NCI-H1417 (cell line): Measurements from ENCODE around the gene LRRC8E.

Experiments used
- DNase-seq, 3 experiments: peaks; one replicate each; lab custom pipeline; 2025; lab: John Stamatoyannopoulos, UW

LRRC8E gene

GRCh38 chr19:7888145-7888825 is at the start of gene LRRC8E:
Gene LRRC8E (plus strand): TSS chr19:7888510. CDS start chr19:7895604, 7,094 bp downstream.
- no peak for DNase-seq

DNA sequence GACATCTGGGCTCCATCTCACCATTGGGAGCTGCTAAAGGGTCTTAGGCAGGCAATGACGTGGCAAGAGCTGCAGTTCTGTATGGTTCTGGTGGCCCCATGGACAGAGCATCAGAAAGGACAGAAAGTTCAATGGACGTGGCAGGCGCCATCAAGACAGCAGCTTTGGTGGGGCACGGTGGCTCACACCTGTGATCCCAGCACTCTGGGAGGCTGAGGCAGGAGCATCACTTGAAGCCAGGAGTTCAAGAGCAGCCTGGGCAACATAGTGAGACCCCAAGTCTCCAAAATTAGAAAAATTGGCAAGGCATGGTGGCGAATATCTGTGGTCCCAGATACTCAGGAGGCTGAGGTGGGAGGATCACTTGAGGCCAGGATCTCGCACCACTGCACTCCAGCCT is 48.8 kb upstream of the LRRC8E start:
- DNase-seq: no peak

DNA sequence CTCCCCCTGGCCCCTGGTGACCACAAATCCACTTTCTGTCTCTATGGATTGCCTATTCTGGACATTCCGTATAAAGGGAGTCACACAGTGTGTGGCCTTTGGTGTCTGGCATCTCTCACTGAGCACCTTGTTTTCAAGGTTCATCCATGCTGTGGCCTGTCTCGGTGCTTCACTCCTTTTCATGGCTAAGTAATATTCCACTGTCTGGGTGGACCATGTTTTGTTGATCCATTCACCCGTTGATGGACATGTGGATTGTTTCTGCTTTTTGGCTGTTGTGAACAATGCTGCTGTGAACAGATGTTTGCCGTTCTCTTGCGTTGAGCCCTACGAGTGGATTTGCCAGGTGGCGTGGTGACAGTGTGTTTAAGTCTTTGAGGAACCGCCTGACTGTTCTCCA is 47.7 kb upstream of the LRRC8E start:
- no peak for DNase-seq

GRCh38 chr19:7841751-7842660 is 46.3 kb upstream of the LRRC8E start:
- no peak for DNase-seq

- no peak for DNase-seq
Observed at GRCh38 chr19:7842661-7843294, 45.5 kb upstream of the LRRC8E start.

- DNase-seq: no peak
Observed at GRCh38 chr19:7843521-7843920, 44.8 kb upstream of the LRRC8E start.

DNA sequence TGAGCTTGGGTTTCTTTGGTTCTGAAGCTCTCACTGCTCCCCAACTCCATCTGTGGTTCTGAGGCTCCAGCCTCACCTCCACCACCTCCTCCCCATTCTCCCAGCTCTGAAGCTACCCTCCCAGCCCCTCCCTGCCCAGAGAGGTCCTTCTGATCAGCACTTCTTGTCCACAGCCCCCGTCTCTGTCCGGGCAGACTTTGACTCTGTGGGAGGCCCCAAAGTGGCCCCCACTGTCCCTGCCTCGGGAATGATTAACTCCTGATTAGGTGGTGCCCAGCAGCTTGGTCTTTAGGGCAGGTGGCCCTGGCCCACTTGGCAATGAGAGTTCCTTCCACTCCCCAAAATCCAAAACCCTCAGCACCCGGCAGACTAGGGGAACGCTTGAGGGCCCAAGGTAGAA is 43.9 kb upstream of the LRRC8E start:
- no peak for DNase-seq

- no peak for DNase-seq
Observed at GRCh38 chr19:7844951-7845350, 43.4 kb upstream of the LRRC8E start.

GRCh38 chr19:7845390-7846154 is 42.7 kb upstream of the LRRC8E start:
- no peak for DNase-seq

- DNase-seq: no peak
Observed at GRCh38 chr19:7846155-7846646, 42.1 kb upstream of the LRRC8E start.

DNA sequence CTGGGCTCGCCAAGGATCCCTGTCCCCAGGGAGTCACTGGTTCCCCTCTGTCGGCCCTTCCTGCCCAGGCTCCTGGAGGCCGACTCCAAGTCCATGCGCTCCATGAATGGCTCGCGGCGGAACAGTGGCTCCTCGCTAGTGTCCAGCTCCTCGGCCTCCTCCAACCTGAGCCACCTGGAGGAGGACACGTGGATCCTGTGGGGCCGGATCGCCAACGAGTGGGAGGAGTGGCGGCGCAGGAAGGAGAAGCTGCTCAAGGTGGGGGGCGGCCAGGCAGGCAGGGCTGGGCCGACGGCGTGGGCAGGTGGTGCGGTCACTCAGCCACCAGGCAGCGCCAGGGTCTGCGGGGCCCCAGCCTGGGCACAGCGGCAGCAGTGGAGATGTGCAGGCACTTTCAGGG is 40.6 kb upstream of the LRRC8E start:
- DNase-seq: no peak

GRCh38 chr19:7848779-7849457 is 39.4 kb upstream of the LRRC8E start:
- no peak for DNase-seq

DNA sequence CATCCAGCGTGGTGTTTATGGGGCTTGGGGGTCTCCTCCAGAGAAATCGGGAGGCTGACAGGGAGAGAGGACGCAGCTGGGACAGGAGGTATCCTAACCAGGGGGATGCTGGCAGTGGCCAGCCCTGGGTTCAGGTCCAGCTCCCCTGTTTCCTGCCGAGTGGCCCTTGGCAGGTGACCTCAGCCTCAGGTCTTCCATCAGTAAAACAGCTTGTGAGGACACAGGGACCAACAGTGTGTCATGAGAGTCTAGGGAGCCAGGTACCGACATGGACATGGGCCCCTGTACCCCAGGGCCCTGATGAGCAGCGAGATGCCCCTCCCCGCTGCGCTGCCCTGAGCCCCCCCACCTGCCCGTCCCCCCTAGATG is 38.7 kb upstream of the LRRC8E start:
- no peak for DNase-seq

- DNase-seq: peak in 1 of 3 experiments; percentile 27
Observed at GRCh38 chr19:7850000-7850813, 38.1 kb upstream of the LRRC8E start.

DNA sequence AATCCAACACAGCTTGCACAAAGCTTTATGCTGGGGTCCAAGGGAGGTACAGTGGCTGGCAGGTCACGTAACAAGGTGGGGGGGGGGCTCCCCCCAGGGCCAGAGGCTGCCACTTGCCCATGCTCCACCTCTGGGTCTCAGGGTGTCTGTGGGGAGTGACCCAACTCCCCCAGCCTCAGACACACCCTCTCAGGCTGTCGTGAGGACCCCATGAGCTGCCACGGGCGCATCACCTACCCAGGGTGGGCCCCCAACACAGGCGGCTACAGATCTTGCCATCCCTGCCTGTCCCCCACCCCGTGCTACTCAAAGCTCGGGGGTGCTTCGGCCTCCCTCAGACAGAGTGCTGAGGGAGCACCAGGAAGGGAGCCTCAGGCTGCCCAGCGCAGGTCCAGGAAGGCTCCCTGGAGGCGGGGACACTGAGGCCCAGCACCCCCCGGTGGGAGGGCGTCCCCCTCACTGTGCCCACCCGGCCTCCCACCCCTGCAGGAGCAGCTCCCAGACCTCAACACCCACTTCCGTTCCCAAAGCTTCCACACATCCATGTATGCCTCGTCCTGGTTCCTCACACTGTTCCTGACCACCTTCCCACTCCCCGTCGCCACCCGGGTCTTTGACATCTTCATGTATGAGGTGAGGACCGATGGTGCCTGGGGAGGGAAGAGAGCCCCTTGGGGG is 37.2 kb upstream of the LRRC8E start:
- no peak for DNase-seq

GRCh38 chr19:7851623-7852500 is 36.4 kb upstream of the LRRC8E start:
- no peak for DNase-seq

DNA sequence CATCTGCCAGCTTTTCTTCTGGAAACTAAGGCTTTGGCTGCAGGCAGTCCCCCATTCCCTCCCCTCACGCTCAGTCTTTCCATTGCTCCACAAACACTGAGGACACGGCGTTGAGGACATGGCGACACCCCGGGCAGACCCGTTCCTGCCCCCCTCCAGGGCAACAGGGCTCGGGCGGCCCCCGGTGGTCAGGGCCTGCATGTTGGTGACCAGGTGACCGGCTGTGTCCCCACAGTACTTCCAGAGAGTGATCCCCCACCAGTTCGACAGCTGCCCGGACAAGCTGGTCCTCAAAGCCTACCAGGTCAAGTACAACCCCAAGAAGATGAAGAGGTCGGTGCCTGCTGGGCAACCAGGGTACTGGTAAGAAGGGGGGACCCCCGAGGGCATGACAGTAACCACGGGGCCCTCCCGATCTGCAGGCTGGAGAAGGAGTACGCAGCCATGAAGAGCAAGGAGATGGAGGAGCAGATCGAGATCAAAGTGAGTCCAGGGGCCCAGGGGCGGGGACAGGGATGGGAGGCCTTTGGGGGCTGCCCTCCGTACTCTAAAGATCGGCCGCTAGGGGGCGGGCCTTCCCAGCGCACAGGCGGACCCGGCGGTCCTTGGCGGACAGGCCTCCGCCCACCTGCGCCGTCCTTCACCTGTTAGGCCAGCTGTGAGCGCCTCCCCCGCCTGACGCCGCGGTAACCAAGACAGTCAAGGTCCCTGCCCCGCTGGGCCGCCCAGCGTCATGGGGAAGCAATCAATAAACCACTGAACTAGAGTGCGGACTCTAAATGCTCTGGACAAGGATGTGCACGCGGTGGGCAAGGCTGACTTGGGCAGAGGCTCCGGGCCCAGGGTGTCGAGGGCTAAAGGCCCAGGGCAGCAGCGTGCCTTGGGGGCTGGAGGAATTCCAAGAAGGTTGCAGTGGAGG is 35.2 kb upstream of the LRRC8E start:
- DNase-seq: peak; percentile 78 to 97 (median 94)

DNA sequence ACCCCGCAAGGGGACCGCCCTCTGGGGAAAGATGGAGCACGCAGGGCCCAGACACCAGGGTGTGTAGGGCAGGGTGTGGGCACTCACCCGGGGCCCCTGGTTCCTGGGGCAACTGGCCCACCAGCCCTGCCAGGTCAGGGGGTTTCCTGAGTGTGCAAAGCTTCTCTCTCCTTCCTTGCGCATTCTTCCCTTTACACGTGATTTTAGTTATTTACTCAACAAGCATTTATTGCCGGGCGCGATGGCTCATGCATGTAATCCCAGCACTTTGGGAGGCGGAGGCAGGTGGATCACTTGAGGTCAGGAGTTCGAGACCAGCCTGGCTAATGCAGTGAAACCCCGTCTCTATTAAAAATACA is 34.6 kb upstream of the LRRC8E start:
- DNase-seq: no peak
